WERI-Rb-1 (cell line): Measurements from ENCODE around the gene ZNF618.
A peak's percentile ranks its signal among the peaks of the same experiment; 100 is the strongest.

ENCODE experiments used
- DNase-seq: peaks from one replicate; pipeline ENCODE4 v3.0.0-alpha.2; 2020
- H3K27ac ChIP-seq: fragments of 250-450 bp; sonication (Bioruptor Pico); 2 replicates; pipeline ENCODE4 v1.5.1; 2020; ENCODE audit warnings: mild to moderate bottlenecking, moderate library complexity
- H3K27me3 ChIP-seq: fragments of 250-450 bp; sonication (Bioruptor Pico); 2 replicates; pipeline ENCODE4 v1.5.1; 2021; ENCODE audit warnings: mild to moderate bottlenecking, low read depth, moderate library complexity; ENCODE audit not compliant: insufficient read depth, severe bottlenecking
- H3K36me3 ChIP-seq: fragments of 250-450 bp; sonication (Bioruptor Pico); 2 replicates; pipeline ENCODE4 v1.5.1; 2020; ENCODE audit warnings: mild to moderate bottlenecking, moderate library complexity
- H3K4me3 ChIP-seq: 2 replicates; pipeline ENCODE4 v1.5.1; 2011; ENCODE audit warnings: low read depth, mild to moderate bottlenecking, control low read depth, low read length
- H3K9me3 ChIP-seq: fragments of 250-450 bp; sonication (Bioruptor Pico); 2 replicates; pipeline ENCODE4 v1.5.1; 2021; ENCODE audit warnings: mild to moderate bottlenecking, moderate library complexity; ENCODE audit not compliant: severe bottlenecking
- TF ChIP-seq, protein P1 (sequence below): IDR thresholded peaks from 2 replicates; pipeline ENCODE4 v1.5.1; 2011; ENCODE audit warnings: low read depth, mild to moderate bottlenecking, control low read depth, inconsistent platforms, low read length

The ZNF618 gene

DNA sequence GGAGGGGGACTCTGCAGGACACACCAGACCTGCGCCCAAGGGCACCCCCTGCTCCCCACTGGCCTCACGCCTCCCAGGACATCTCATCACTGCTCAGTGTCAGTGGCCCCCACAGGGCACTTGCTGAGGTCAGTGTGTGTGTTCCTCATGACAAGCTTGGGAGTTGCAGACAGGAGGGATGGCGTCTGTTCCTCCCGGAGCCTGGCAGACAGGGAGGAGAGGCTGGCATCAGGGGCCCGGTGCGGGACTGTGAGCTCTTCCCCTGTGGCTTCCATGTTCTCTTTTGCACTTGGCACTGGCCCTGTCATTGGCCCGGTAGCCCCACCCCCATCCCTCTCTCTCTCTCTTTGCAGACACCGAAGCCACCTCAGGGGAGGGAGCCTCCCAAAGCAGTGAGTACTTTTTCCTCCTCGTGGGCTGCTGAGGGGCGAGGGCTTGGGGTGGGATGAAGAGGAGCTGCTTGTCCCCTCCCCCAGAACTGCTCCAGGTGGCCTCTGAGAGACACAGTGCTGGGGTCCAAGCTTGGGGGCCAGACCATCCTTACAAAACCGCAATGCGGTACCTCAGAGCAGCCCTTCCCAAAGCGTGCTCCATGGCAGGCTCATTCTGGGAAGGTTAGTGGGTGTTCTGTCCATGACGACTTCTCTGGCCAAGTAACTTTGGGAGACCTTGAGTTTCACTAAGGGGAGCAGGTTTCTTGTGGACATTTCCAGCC lies 126.3 kb downstream of the ZNF618 start:
- H3K4me3 ChIP-seq: no peak overlapping the region
- H3K9me3 ChIP-seq: no peaks in the 10 kb centered on the region
- H3K27me3 ChIP-seq: no peaks in the 10 kb centered on the region
- TF ChIP-seq, protein P1, sequence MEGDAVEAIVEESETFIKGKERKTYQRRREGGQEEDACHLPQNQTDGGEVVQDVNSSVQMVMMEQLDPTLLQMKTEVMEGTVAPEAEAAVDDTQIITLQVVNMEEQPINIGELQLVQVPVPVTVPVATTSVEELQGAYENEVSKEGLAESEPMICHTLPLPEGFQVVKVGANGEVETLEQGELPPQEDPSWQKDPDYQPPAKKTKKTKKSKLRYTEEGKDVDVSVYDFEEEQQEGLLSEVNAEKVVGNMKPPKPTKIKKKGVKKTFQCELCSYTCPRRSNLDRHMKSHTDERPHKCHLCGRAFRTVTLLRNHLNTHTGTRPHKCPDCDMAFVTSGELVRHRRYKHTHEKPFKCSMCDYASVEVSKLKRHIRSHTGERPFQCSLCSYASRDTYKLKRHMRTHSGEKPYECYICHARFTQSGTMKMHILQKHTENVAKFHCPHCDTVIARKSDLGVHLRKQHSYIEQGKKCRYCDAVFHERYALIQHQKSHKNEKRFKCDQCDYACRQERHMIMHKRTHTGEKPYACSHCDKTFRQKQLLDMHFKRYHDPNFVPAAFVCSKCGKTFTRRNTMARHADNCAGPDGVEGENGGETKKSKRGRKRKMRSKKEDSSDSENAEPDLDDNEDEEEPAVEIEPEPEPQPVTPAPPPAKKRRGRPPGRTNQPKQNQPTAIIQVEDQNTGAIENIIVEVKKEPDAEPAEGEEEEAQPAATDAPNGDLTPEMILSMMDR: no peak
- no peaks in the 10 kb centered on the region for H3K36me3 ChIP-seq
- H3K27ac ChIP-seq: no peak overlapping the region
- no peak for DNase-seq

DNA sequence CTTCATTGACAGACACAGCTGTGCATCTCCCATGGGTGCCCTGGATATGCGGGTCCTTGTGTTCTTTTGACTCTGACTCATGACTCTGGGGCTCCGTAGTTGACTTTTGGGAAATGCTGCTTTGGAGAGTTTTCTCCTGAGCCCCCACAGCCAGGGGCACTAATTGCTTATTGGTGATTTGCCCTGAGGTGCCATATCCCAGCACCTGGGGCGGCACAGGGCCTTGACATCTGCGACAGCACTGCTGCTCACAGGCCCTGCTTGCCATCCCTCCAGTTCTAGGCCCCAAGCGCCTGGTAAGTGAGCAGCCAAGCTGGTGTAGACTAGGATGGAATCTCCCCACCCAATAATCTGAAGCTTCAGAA lies 126.9 kb downstream of the ZNF618 start:
- Histone ChIP-seq H3K27ac (no peak overlapping the region), H3K36me3 (no peaks in the 10 kb centered on the region), H3K27me3 (no peaks in the 10 kb centered on the region), H3K9me3 (no peaks in the 10 kb centered on the region), H3K4me3 (no peak overlapping the region)
- DNase-seq: no peak
- TF ChIP-seq, protein P1: no peak

DNA sequence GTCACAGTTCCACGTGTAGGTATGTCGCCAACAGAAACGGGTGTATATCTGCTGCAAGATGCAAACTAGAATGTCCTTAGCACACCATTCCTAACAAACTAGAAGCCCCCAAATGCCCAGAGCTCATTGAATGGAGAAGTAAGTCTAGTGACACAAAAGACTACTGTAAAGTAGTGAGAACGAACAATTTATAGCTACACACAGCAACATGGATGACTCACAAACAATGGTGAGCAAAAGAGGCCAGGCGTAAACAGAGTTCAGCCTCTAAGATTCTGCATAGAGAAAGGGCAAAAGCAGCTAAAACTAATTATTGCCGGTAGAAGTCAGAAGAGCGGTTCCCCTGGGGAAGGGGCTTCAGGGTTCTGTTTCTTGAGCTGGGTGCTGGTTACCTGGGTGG lies 127.2 kb downstream of the ZNF618 start:
- Histone ChIP-seq H3K27ac (no peak overlapping the region), H3K4me3 (no peak overlapping the region)
- TF ChIP-seq, protein P1: no peak

DNA sequence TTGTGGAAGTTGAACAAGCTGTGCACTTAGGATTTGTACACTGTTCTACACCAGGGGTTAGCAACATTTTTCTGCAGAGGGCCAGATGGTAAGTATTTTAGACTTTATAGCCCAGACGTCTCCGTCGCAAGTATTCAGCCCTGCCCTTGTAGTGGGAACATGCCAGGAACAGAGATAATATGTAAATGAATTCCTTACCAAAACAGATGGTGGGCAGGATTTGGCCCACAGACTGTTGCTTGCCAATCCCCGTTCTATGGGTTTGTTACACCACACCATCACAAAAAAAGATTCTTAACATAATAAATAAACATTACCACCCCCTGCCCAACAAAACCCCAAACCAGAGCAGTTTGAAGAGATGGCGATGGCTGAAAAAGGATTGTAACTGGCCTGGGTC lies 127.6 kb downstream of the ZNF618 start:
- no peaks in the 10 kb centered on the region for H3K36me3 ChIP-seq
- TF ChIP-seq, protein P1: no peak
- H3K27me3 ChIP-seq: no peaks in the 10 kb centered on the region
- H3K4me3 ChIP-seq: no peak overlapping the region
- DNase-seq: peak; percentile 5
- H3K9me3 ChIP-seq: no peaks in the 10 kb centered on the region
- no peak overlapping the region for H3K27ac ChIP-seq

More for the DNA sequence above, 127.2 kb downstream of the ZNF618 start:
- Histone ChIP-seq H3K27me3 (no peaks in the 10 kb centered on the region), H3K9me3 (no peaks in the 10 kb centered on the region), H3K36me3 (no peaks in the 10 kb centered on the region)
- DNase-seq: no peak

DNA sequence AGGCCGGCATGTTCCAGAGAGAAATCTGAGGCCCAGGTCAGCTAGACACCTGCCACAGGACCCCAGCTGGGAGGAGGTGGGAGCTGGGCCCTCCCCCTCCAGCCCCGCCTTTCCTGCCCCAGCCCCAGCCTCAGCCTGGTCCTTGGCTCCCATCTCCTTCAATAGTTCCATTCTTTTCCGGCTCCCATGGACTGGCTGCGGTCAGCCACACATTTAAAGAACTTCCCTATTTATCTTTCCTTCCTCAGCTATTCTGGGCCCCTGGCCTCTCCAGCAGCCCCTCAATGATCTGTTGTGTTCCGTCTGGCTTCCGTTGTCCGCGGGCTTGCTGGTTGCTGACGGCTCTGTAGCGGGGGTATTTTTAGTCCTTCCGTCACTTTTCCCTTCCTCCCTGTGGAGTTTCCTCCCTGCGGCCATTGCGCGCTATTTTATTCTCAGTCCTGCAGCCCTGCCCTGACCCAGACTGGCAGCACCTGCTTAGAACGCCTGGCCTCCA lies 128.2 kb downstream of the ZNF618 start:
- H3K36me3 ChIP-seq: no peaks in the 10 kb centered on the region
- no peaks in the 10 kb centered on the region for H3K9me3 ChIP-seq
- TF ChIP-seq, protein P1: no peak
- DNase-seq: peak; percentile 6
- no peak overlapping the region for H3K4me3 ChIP-seq
- H3K27me3 ChIP-seq: no peaks in the 10 kb centered on the region
- H3K27ac ChIP-seq: no peak overlapping the region
